ENCODE measurements around the gene CTDSP1. TPM values are rescaled to one million over a fixed set of nuclear protein-coding genes. Genes with fewer than 3 reads are reported as not detected.

CTDSP1 gene
- total and polyA plus RNA-seq, 4 donors, result 61.6 to 162 (median 139) TPM

GRCh38 chr2:218446547-218446946, 46.9 kb downstream of the CTDSP1 start:
- no peaks in the 10 kb centered on the region for H3K36me3 ChIP-seq (ENCODE audit: control insufficient read depth in 1 of 2, insufficient read depth in 2 of 2, low read length in 1 of 2)
- 96 to 98% methylated on average over 6 of the region's 6 CpGs for WGBS, 2 donors

GRCh38 chr2:218447072-218447471, 47.4 kb downstream of the CTDSP1 start:
- Histone ChIP-seq H3K27me3 (ENCODE audit: control insufficient read depth in 1 of 2, insufficient read depth in 2 of 2, low read length in 1 of 2) (no peaks in the 10 kb centered on the region), H3K27ac (ENCODE audit: low read depth in 1 of 2, low read length in 2 of 2) (no peak overlapping the region), H3K4me3 (ENCODE audit: low read length in 2 of 2) (no peak overlapping the region), H3K4me1 (ENCODE audit: control insufficient read depth in 1 of 2, insufficient read depth in 2 of 2, low read length in 2 of 2) (no peaks in the 10 kb centered on the region), H3K9me3 (ENCODE audit: control insufficient read depth, low read length) (no peaks in the 10 kb centered on the region), H3K36me3 (ENCODE audit: control insufficient read depth in 1 of 2, insufficient read depth in 2 of 2, low read length in 1 of 2) (no peaks in the 10 kb centered on the region)
- ATAC-seq (ENCODE audit: low FRiP score), result no peak
- intact Hi-C loops (cut with DNase I), result no loop called here
- DNase-seq, result no peak
- 96% methylated on average over 2 of the region's 2 CpGs for WGBS, 2 donors

More at GRCh38 chr2:218446547-218446946, 46.9 kb downstream of the CTDSP1 start:
- no peaks in the 10 kb centered on the region for H3K27me3 ChIP-seq (ENCODE audit: control insufficient read depth in 1 of 2, insufficient read depth in 2 of 2, low read length in 1 of 2)
- intact Hi-C loops (cut with DNase I), result no loop called here
- H3K9me3 ChIP-seq (ENCODE audit: control insufficient read depth, low read length), result no peaks in the 10 kb centered on the region
- no peak overlapping the region for H3K27ac ChIP-seq (ENCODE audit: low read depth in 1 of 2, low read length in 2 of 2)
- ATAC-seq (ENCODE audit: low FRiP score), result no peak
- H3K4me3 ChIP-seq (ENCODE audit: low read length in 2 of 2), result no peak overlapping the region
- DNase-seq, result no peak
- no peaks in the 10 kb centered on the region for H3K4me1 ChIP-seq (ENCODE audit: control insufficient read depth in 1 of 2, insufficient read depth in 2 of 2, low read length in 2 of 2)

- intact Hi-C loops (cut with DNase I), result no loop called here
- Histone ChIP-seq H3K4me3 (ENCODE audit: low read length in 2 of 2) (no peak overlapping the region), H3K4me1 (ENCODE audit: control insufficient read depth in 1 of 2, insufficient read depth in 2 of 2, low read length in 2 of 2) (no peaks in the 10 kb centered on the region), H3K27me3 (ENCODE audit: control insufficient read depth in 1 of 2, insufficient read depth in 2 of 2, low read length in 1 of 2) (no peaks in the 10 kb centered on the region), H3K36me3 (ENCODE audit: control insufficient read depth in 1 of 2, insufficient read depth in 2 of 2, low read length in 1 of 2) (peaks cover 0 to 2% of the 10 kb centered on the region in 2 donors), H3K9me3 (ENCODE audit: control insufficient read depth, low read length) (no peaks in the 10 kb centered on the region), H3K27ac (ENCODE audit: low read depth in 1 of 2, low read length in 2 of 2) (no peak overlapping the region)
- DNase-seq, result no peak
- WGBS, 2 donors, result 62 to 64% methylated on average over 3 of the region's 3 CpGs
- ATAC-seq (ENCODE audit: low FRiP score), result no peak
These were observed 49.3 kb downstream of the CTDSP1 start for GRCh38 chr2:218448934-218449333.

GRCh38 chr2:218452079-218452478, 52.4 kb downstream of the CTDSP1 start:
- Histone ChIP-seq H3K4me1 (ENCODE audit: control insufficient read depth in 1 of 2, insufficient read depth in 2 of 2, low read length in 2 of 2) (no peaks in the 10 kb centered on the region), H3K27ac (ENCODE audit: low read depth in 1 of 2, low read length in 2 of 2) (no peak overlapping the region), H3K27me3 (ENCODE audit: control insufficient read depth in 1 of 2, insufficient read depth in 2 of 2, low read length in 1 of 2) (no peaks in the 10 kb centered on the region), H3K36me3 (ENCODE audit: control insufficient read depth in 1 of 2, insufficient read depth in 2 of 2, low read length in 1 of 2) (peaks cover 0 to 13% of the 10 kb centered on the region in 2 donors), H3K9me3 (ENCODE audit: control insufficient read depth, low read length) (no peaks in the 10 kb centered on the region), H3K4me3 (ENCODE audit: low read length in 2 of 2) (no peak overlapping the region)
- intact Hi-C loops (cut with DNase I), result no loop called here
- 84 to 87% methylated on average over 1 of the region's 1 CpG for WGBS, 2 donors
- DNase-seq (no peak), ATAC-seq (ENCODE audit: low FRiP score) (no peak)

Small RNAs within 50 kb of the gene (microRNA-seq; reads per million reads assigned to microRNA genes)
- gene MIR26B, result 40,998 to 41,794 reads per million in 2 donors

Other genes with a start within 250 kb of the CTDSP1 start
- gene CXCR1, start 232.9 kb upstream of the CTDSP1 start, total RNA-seq, result 1 to 10 TPM; 1.8 to 3.5 TPM
- gene CXCR1, start 232.9 kb upstream of the CTDSP1 start, polyA plus RNA-seq, result under 1 TPM; 0.20 to 0.63 TPM
- 100 to 1,000 TPM; 351 to 367 TPM for gene ARPC2, start 182.7 kb upstream of the CTDSP1 start, total RNA-seq
- 100 to 1,000 TPM; 297 to 467 TPM for gene ARPC2, start 182.7 kb upstream of the CTDSP1 start, polyA plus RNA-seq
- 1 to 10 TPM; 1.6 to 3.7 TPM for gene GPBAR1, start 138.9 kb upstream of the CTDSP1 start, total RNA-seq
- gene GPBAR1, start 138.9 kb upstream of the CTDSP1 start, polyA plus RNA-seq, result 1 to 10 TPM in 1 of 2 donors, under 1 TPM in 1; 0.46 to 3.1 TPM
- 10 to 100 TPM; 50.8 to 54.7 TPM for gene AAMP, start 129.7 kb upstream of the CTDSP1 start, total RNA-seq
- gene AAMP, start 129.7 kb upstream of the CTDSP1 start, polyA plus RNA-seq, result 10 to 100 TPM; 59.2 to 80.9 TPM
- 10 to 100 TPM; 26.9 to 40.2 TPM for gene PNKD, start 129.3 kb upstream of the CTDSP1 start, total RNA-seq
- gene PNKD, start 129.3 kb upstream of the CTDSP1 start, polyA plus RNA-seq, result 100 to 1,000 TPM in 1 of 2 donors, 10 to 100 TPM in 1; 91.2 to 108 TPM
- gene TMBIM1, start 107.4 kb upstream of the CTDSP1 start, total RNA-seq, result 100 to 1,000 TPM; 264 to 294 TPM
- gene TMBIM1, start 107.4 kb upstream of the CTDSP1 start, polyA plus RNA-seq, result 100 to 1,000 TPM; 100 to 159 TPM
- not detected for gene CATIP, start 43.0 kb upstream of the CTDSP1 start, total RNA-seq
- under 1 TPM; 0.03 to 0.50 TPM for gene CATIP, start 43.0 kb upstream of the CTDSP1 start, polyA plus RNA-seq
- 10 to 100 TPM; 40.1 to 56.1 TPM for gene SLC11A1, start 17.6 kb upstream of the CTDSP1 start, total RNA-seq
- gene SLC11A1, start 17.6 kb upstream of the CTDSP1 start, polyA plus RNA-seq, result 1 to 10 TPM; 1.9 to 4.1 TPM
- gene VIL1, start 19.3 kb downstream of the CTDSP1 start, total RNA-seq, result under 1 TPM in 1 of 2 donors, not detected in 1; 0.65 TPM
- gene VIL1, start 19.3 kb downstream of the CTDSP1 start, polyA plus RNA-seq, result 10 to 100 TPM in 1 of 2 donors, 1 to 10 TPM in 1; 1.1 to 40.3 TPM
- gene USP37, start 168.5 kb downstream of the CTDSP1 start, total RNA-seq, result 10 to 100 TPM; 13.6 to 22.2 TPM
- gene USP37, start 168.5 kb downstream of the CTDSP1 start, polyA plus RNA-seq, result 1 to 10 TPM; 1.5 to 2.0 TPM
- 10 to 100 TPM; 35.6 TPM for gene CNOT9, start 169.0 kb downstream of the CTDSP1 start, total RNA-seq
- gene CNOT9, start 169.0 kb downstream of the CTDSP1 start, polyA plus RNA-seq, result 10 to 100 TPM; 12.1 to 21.3 TPM
- gene PLCD4, start 208.0 kb downstream of the CTDSP1 start, total RNA-seq, result 1 to 10 TPM; 1.6 to 5.3 TPM
- 1 to 10 TPM in 1 of 2 donors, under 1 TPM in 1; 0.25 to 1.2 TPM for gene PLCD4, start 208.0 kb downstream of the CTDSP1 start, polyA plus RNA-seq